Suprapubic skin (tissue), 4 donors: ENCODE data around the gene UBE2F.

Experiments used
- CTCF ChIP-seq, 2 donors: fragments of 200-600 bp in 1 of 2; fragments of 450-650 bp in 1 of 2; sonication (generic) in 1 of 2; IDR thresholded peaks; one replicate each; pipeline ENCODE4 v1.5.1; 2016 to 2019; ENCODE audit warnings: antibody characterized with exemption in 2 of 2, mild to moderate bottlenecking in 1 of 2, moderate library complexity in 1 of 2
- POLR2A ChIP-seq, 2 donors: fragments of 450-650 bp; IDR thresholded peaks; one replicate each; pipeline ENCODE4 v1.6.1; 2017; ENCODE audit warnings: antibody characterized with exemption in 2 of 2, mild to moderate bottlenecking in 2 of 2, moderate library complexity in 2 of 2
- POLR2AphosphoS5 ChIP-seq, 3 donors: sonication (generic); formaldehyde crosslinking; IDR thresholded peaks; one replicate each; pipeline ENCODE4 v1.6.1; 2017; ENCODE audit warnings: antibody characterized with exemption in 3 of 3

- no peak for TF ChIP-seq CTCF (IDR thresholded peaks at IDR 0.05)
- no peak for TF ChIP-seq POLR2A (IDR thresholded peaks at IDR 0.05)
- no peak for TF ChIP-seq POLR2AphosphoS5 (IDR thresholded peaks at IDR 0.05)
Measured at GRCh38 chr2:238021327-238021726, 54.5 kb downstream of the UBE2F start.
